ENCODE measurements around the gene GPA33.

Gene GPA33

DNA sequence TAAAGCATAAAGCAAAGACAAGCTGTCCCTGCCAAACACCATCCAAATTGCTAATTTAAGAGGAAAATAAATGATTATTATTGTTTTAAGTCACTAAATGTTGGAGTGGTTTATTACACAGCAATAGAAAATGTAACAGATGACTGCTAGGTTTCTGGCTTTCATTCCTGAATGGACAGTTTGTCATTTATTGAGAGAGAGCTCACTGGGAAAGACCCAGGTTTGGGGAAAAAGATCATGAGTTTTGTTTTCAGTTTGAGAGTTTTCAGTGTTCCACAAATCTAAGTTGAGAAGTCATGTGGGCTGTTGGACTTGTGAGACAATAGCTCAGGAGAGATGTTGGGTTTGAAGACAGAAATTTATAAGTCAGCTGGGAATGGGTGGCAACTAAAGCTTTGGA is 5.4 kb downstream of the GPA33 start:
- no peak for DNase-seq

DNA sequence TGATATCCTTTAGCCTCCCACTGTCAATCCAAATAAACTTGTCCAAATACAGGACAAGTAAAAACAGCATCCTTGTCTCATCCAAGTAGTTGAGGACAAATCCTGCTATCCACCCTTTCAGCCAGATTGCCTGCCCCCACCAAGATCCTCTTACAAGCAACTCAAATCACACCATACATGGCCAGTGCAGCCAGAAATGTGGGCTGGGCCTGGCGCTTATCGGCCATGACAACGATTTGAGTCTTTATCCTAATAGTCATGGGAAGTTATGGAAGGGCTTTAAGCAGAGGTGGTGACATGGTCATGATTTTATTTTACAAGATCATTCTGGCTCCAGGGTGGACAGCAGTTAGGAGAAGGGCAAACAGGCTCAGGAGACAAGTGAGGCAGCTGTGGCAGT is 6.3 kb downstream of the GPA33 start:
- no peak for DNase-seq

DNA sequence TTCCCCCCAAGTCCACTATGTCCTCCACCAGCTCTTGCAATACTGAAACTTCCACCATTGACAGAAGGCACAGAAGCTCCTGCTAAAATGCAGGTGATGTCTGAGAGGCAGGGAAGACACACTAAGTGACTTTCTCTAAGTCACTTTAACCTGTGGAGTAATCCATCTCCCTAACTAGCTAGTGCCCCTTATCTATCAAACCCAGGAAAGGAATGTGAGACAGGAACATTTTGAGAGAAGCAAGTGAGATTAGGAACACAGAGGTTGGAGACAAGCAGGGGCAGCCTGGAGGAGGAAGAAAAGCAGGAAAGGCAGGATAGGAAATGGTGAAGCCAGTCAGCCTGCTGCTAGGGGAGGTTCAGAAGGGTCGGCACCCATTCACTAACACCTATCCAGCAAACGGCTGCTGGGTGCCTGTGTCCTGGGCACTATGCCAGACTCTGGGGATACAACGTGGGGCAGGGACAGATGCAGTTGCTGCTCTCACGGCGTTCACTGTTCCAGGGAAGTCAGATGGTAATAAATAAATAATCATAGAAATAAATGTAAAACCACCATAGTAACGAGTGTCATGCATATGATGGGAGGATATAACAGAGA is 7.0 kb downstream of the GPA33 start:
- peak; percentile 75 for DNase-seq

DNA sequence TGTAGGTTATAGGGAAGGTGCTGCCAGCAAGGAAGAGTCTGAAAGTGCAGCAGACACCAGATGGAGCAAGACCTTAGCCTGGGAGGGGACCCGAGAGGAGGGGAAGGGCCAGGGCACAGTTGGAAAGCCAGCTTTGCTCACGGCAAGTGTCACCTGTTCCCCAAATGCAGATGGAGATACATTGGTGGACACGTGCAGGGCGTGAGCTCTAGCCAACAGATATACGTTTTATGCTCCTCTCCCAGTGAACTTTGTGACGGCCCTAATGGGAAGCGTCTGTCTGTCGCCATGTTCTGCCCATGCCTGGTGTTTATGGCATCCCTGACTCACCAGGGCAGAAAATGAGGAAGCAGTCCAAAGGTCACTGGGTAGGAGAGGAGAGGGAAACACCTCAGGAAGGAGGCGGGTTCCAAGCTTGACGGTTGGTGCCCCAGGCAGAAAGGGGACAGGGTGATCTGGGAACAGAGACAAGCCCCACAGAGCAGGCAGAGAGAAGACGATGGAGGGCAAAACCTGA is 7.6 kb downstream of the GPA33 start:
- DNase-seq = no peak

- DNase-seq = no peak
These were observed 8.5 kb downstream of the GPA33 start for GRCh38 chr1:167081594-167082156.

DNA sequence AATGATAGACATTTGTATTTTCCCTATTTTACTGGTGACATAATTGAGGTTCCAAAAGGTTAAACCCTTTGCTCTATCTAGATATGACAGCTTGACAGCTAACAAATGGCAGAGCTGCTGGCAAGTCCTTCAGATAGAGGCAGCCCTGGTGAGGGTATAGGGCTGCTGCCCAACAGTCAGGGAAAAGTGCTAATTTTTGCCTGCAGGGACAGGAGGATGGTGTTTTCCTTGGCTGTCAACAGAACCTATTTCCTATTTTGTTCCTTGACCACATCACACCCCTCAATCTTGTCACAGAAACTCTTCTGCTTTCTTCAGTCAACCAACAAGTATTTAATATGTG is 12.3 kb downstream of the GPA33 start:
- DNase-seq = no peak

DNA sequence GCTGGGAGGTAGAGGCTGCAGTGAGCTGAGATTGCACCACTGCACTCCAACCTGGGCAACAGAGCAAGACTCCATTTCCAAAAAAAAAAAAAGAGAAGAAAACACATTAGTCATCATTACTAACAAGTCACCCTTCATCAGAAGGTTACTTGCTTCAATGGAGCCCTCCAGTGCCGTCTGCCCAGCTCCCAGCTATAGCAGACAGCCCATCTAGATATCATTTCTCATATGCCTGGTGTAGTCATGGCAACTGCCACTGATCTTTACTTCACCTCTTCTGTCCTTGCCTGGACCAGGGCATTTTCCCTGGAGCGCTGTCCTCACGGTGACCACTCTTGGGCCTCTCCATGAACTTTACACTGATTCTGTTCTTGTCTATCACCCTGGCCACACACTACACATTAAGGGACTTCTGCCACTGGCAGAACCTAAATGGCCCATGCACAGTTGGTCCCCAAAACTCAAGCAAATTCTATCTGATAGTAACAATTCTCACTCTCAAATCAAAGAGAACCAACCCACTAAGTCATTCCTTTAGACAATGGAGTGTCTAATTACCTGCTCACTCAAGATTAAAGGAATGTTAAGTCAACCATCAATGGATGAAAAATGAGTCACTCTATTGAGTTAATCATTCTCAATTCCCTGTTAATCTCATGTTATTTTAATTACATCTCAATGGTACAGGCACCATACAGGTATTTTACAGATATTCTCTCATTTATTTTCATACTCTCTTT is 12.9 kb downstream of the GPA33 start:
- no peak for DNase-seq

GRCh38 chr1:167076136-167076710 is 14.0 kb downstream of the GPA33 start:
- no peak for DNase-seq

GRCh38 chr1:167071286-167071685 is 18.9 kb downstream of the GPA33 start:
- DNase-seq = no peak

- DNase-seq = no peak
These were observed 21.4 kb downstream of the GPA33 start for GRCh38 chr1:167068761-167069160.

- no peak for DNase-seq
These were observed 22.3 kb downstream of the GPA33 start for GRCh38 chr1:167067904-167068303.

DNA sequence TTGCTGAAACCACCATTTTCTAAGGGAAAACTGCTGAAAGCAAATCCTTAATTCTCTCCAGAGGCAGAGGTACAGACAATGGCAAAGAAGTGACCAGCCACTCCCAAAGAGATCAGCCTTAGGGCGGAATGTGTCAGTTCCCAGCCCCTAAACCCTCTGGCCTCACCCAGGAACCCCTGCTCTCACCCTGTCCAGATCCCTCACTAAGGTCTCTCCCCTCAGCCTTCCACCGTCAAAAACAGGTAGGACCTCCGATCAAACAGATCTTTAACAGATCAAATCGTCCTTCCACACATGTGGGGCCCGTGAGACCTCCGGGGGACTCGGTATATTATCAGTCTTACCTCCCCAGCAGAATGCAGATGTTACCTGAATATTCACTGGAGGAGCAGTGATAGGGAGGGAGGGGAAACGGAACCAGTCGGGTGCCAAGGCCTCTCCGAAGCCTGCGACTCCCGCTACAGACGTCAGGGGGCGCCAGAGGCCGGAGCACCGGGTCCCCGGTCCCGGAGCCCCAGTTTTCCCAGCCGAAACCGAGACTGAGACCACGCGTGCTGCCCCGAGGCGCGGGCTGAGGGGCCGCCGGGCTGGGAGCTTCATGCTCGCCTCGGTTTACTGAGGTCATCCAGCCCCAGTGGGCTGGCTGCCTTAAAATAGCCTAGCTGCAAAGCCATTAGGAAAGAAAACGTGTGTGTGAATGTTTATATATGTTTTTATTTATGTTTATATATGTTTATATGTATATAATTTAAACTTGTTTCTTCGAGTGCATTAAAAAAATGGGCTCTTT is 23.6 kb downstream of the GPA33 start:
- peak; percentile 56 for DNase-seq

DNA sequence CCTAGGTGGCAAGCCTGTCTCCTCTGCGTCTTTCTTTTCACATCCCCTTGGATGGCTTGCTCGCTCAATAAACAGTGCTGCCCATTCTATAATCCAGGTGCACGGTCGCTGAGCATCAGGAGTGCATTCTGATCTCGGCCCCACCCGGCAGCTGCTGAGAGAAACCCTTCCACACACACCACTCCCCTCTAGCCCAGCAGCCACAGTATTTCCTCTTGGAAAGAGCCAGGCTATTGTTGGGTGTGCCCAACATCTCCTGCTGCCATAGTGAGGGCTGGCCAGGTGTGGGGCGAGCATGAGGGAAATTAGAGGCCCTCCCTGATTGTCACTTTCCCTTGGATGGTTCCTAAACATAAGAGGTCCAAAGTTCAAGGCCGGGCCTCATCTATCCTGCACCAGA is 24.7 kb downstream of the GPA33 start:
- DNase-seq = peak; percentile 47

DNA sequence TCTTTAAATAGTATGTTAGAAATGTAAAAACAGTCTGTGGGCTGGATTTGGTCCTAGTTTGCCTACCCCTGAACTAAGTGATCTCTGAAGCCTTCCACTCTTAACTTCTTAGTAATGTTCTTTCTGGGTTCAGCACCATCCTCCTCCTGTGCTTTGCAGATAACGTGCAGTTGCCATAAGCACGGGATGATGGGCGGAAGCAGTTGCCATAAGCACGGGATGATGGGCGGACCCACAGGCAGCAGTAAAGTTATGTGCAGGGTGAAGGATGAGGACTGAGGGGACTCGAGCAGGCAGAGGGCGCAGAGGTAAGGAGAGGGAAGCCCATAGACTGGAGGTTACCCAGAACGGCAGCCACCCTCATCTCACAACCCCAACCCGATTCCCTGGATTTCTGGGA is 25.6 kb downstream of the GPA33 start:
- DNase-seq = no peak

DNA sequence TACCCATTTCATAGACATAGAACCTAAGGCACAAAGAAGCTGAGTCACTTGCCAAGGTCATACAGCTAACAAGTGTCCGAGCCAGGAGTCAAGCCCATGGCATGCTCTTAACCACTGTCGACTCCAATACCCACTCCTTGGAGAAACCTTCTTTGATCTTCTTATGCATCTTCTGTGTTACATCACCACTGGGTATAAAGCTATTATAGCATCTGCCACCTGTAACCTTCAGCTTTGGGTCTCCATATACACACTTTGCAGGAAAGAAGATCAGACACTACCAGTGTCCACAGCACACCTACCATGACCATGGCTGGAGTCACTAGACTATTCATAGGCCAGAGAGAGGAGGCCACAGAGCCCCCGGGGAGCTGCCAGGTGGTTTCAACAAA is 29.1 kb downstream of the GPA33 start:
- no peak for DNase-seq

GRCh38 chr1:167060141-167061072 is 29.8 kb downstream of the GPA33 start:
- no peak for DNase-seq

GRCh38 chr1:167059809-167060107 is 30.4 kb downstream of the GPA33 start:
- DNase-seq = no peak

DNA sequence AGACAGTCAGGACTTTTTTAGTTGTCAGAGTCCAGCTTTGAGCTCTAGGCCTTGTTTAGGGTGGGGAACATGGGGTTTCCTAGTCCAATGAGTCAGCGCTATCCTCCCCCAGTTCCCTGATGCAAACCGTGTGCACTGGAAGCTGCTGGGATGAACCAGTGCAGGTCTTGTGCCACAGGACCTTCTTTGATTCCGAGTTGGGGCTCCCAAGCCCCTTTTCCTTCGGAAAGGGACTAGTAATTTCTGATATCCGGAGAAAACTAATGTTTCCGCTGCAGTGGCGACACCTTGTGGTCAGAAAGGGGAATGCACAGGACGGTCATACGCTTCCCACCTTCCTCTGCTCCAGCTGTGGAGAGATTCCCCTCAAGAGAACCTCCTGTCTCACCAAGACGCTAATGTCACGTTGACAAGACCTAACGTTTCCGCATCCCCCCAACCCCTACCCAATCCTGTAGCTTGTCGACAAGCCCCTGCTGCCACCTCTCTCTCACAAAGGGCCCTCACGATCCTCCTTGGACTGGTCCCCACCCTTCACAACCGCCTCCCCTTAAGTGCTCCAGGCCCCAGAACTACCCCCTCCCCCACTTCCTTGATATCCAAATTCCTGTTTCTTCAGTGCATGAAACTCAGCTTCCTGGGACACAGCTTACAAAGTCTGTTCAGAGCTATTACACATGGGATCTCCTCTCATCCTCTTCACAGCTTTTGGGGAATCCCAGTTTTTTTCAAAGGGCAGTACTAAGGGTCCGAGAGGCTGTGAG is 30.9 kb downstream of the GPA33 start:
- peak; percentile 61 for DNase-seq

DNA sequence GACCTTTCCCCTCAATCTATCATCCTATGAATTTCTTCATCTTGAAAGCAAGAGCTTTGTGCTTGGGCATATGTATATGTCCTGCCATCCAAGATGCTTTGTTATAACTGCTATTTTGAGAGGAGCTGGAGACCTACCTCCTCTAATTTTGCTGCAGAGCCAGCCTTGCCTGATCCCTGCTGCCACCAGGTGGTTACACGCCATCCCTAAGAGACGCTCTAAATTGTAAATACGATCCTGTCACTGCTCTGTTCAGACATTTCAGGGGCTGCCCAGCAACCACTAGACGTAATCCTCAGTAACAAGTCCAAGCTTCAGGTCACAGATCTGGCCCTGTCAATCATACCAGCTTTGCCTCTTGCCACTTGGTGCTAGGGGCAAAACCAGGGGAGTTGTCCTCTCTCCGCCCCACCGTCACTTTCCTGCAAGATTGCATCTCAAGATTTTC is 32.9 kb downstream of the GPA33 start:
- peak; percentile 71 for DNase-seq

- no peak for DNase-seq
These were observed 33.5 kb downstream of the GPA33 start for GRCh38 chr1:167056529-167057231.
